AG04450 (cell line): ENCODE results near the gene AATK. TPM values are rescaled to one million over a fixed set of nuclear protein-coding genes. Genes with fewer than 3 reads are reported as not detected.
A peak's percentile ranks its signal among the peaks of the same experiment; 100 is the strongest.

Experiments used
- CTCF ChIA-PET: fragments of 300-600, 350-600 bp; formaldehyde crosslinking; extraction: SDS; loops from one replicate; lab custom pipeline; 2022; ENCODE audit warnings: antibody characterized with exemption, inconsistent platforms; lab: Charles Lee
- POLR2A ChIA-PET: fragments of 350-600 bp; formaldehyde crosslinking; extraction: SDS; loops from one replicate; lab custom pipeline; 2021; ENCODE audit warnings: antibody characterized with exemption, inconsistent platforms; lab: Yijun Ruan, JAX
- DNase-seq: peaks from one replicate; pipeline ENCODE4 v3.0.0-alpha.2; 2011; ENCODE audit warnings: low read depth, low spot score
- H3K27ac ChIP-seq: one replicate; pipeline ENCODE4 v1.5.1; 2012; ENCODE audit warnings: low read depth, low read length, control low read depth
- H3K27me3 ChIP-seq: one replicate; pipeline ENCODE4 v1.6.0; 2012; ENCODE audit warnings: low read length; ENCODE audit not compliant: control insufficient read depth, insufficient read depth
- H3K4me3 ChIP-seq: 2 replicates; pipeline ENCODE4 v1.5.1; 2011; ENCODE audit warnings: mild to moderate bottlenecking, low read depth, low read length, control low read depth
- H3K9me3 ChIP-seq: 2 replicates; pipeline ENCODE4 v1.5.1; 2012; ENCODE audit warnings: low read length; ENCODE audit not compliant: control insufficient read depth, insufficient read depth
- polyA plus RNA-seq: library from polyadenylated mRNA; depleted of rRNA; stranded (reverse); fragments of >200 nt; gene quantifications from 2 replicates; pipeline ENCODE4 v1.2.3, GENCODE V29; 2011
- TF ChIP-seq, protein P1 (sequence below): IDR thresholded peaks from 2 replicates; pipeline ENCODE4 v1.5.1; 2011; ENCODE audit warnings: low read depth, low read length, control low read depth, inconsistent platforms

Gene AATK
- polyA plus RNA-seq, 1 experiment: 0.16 TPM

DNA sequence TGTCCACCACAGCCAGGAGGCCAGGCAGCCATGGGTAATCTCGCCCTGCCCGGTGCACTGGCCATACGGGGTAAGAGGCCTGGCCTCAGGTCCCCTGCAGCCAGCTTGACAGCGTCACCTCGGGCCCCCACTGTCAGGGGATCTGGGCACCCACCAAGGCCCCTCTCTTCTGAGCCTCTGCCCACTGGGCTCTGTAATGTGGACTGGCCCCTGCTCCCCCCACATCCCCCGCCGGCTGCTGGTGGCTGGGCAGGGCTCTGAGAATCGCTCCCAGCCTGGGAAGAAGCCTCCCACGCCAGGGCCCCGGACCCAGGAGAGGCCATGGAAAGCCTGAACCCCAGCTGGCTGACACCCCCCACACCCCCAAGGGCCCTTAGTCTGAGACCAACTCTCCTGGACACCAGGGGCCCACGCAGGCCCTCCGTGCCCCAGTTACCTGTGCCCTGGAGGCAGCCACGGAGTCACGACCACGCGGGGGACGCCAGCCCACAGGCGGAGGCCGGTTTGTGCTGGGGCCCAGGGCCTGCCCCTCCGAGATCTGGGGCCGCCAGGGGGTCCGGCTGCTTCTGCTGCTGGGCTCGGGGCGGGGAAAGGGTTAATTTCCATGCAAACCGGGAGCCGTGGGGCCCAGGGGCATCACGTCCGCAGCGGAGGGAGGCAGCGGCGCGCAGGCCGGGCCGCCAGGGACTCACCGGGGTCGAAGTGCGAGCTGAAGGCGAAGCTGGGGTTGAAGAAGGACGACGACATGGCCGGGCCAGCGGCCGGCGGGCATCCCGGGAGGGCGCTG is 582 bp downstream of the AATK start, which contains the start of gene PVALEF:
PVALEF (plus strand) TSS at position 262 of the 787 bp plus-strand sequence. CDS start 15,720 bp downstream, outside the sequence.
- CTCF ChIA-PET: no interaction called here
- TF ChIP-seq, protein P1, sequence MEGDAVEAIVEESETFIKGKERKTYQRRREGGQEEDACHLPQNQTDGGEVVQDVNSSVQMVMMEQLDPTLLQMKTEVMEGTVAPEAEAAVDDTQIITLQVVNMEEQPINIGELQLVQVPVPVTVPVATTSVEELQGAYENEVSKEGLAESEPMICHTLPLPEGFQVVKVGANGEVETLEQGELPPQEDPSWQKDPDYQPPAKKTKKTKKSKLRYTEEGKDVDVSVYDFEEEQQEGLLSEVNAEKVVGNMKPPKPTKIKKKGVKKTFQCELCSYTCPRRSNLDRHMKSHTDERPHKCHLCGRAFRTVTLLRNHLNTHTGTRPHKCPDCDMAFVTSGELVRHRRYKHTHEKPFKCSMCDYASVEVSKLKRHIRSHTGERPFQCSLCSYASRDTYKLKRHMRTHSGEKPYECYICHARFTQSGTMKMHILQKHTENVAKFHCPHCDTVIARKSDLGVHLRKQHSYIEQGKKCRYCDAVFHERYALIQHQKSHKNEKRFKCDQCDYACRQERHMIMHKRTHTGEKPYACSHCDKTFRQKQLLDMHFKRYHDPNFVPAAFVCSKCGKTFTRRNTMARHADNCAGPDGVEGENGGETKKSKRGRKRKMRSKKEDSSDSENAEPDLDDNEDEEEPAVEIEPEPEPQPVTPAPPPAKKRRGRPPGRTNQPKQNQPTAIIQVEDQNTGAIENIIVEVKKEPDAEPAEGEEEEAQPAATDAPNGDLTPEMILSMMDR: no peak
- Histone ChIP-seq H3K27me3 (peaks cover 47% of the 10 kb centered on the region), H3K27ac (no peak within 1 kb of the TSS), H3K4me3 (peak within 1 kb of the TSS; percentile 4; the same call in 1 of the 2 replicates), H3K9me3 (no peaks in the 10 kb centered on the region; the same call in 1 of the 2 replicates)
- DNase-seq: no peak
- POLR2A ChIA-PET: no interaction called here

DNA sequence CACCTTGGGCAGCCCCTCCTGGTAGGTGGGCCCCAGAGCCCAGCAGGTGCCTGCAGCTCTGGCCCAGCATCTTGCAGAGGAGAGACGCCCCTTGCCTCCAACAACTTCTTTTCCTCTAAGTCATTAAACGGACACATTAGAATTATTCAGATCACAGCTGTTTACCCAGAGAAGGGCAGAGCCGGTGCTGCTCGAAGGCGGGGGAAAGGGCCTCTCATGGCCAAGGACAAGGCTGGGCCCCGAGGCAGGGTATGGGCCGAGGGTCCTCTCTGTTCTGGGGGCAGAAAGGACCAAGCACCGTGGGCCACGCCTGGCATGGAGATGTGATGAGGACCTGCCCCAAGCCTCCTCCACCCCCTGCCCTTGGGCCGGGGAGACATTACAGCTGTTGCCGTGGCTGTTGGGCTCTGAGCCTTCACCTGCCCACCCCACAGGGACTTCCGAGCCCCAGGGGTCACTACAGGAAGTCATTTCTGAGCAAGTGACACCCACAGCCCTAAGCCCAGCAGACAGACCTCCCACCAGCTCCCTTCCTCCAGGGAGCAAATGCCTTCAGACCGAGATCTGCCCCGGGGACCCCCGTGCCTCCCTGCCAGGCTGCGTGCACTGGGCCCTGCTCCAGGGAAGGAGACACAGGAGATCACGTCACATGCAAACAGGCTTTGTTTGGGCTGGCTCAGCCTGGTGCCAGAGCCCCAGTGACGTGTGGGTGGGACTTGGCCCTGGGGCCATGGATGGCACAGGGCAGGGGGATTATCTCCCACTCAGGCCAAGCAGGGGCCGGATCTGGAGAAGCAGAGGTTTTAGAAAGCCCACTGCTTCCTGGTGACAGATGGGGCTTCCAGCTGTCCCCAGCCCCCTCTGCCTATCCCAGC is 1.4 kb downstream of the AATK start:
- Histone ChIP-seq H3K9me3 (no peaks in the 10 kb centered on the region; the same call in 1 of the 2 replicates), H3K27me3 (peaks cover 47% of the 10 kb centered on the region), H3K27ac (no peak overlapping the region), H3K4me3 (no peak overlapping the region)
- DNase-seq: no peak
- TF ChIP-seq, protein P1: no peak
- ChIA-PET CTCF (no interaction called here), POLR2A (interaction anchor here (0.6 kb wide), 1 partner anchor 220 kb away, joined by 3 read pairs; no protein-coding TSS in a partner anchor)

DNA sequence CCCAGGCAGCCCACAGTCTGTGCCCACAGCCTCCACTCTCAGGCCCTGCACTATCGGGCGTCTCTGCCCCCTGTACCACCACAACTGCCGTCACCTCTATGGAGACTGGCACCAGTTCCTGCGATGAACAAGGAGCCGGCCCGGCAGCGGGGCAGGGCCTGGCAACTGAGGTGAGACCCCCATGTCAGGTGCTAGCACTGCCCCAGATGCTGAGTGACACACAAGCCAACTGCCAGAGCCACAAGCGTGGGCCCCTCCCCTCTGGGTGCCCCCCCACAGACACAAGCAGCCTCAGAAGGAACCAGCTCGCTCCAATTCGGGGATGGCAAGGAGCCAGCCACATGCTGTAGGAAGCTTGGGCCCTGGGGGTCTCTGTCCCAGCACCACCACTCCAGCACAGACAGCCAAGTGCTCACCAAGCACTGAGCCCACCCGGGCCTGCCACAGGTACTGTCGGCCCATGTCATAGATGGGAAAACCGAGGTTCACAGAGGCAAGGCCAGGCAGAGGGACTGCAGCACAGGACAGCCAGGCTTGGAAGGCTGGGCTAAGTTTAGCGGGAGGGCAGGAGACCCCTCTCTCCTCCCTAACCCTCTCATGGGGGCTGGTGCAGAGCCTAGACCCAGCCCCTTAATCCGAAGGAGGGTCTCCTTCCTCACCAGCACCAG is 2.2 kb downstream of the AATK start:
- ChIA-PET POLR2A (no interaction called here), CTCF (no interaction called here)
- H3K9me3 ChIP-seq: no peaks in the 10 kb centered on the region; the same call in 1 of the 2 replicates
- H3K27me3 ChIP-seq: peaks cover 49% of the 10 kb centered on the region
- no peak overlapping the region for H3K4me3 ChIP-seq
- no peak for DNase-seq
- H3K27ac ChIP-seq: no peak overlapping the region
- TF ChIP-seq, protein P1: no peak

DNA sequence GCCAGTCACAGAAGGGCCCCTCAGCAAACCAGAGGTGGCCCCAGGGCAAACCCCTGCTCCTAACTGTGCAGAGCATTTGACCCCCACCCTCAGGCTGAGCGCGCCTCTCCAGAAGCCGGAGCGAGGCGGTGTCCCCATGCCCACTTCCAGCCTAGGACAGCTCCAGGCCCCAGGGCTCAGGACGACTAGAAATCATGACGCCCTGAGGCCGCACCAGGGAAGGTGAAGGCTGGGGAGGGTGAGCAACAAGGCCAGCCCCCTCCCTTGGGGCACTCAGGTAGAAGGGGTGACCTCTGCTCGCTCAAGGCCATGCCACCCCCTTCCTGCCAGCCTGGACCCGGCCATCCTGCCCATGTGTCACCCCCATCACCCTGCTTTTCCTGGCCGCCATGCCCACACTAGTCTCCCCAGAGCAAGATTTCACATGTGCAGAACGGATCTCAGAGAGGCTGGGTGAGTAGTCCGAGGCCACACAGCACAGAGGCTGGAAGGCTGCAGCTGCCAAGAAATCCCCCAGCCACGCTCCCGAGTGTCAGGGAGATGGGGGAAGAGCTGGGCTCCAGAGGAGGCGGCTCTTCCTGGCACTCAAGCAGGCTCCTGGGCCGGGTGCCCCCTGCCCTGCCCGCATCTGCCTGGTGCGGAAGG is 2.8 kb downstream of the AATK start:
- H3K9me3 ChIP-seq: no peaks in the 10 kb centered on the region; the same call in 1 of the 2 replicates
- POLR2A ChIA-PET: no interaction called here
- TF ChIP-seq, protein P1: no peak
- CTCF ChIA-PET: no interaction called here
- DNase-seq: no peak
- H3K27ac ChIP-seq: no peak overlapping the region
- H3K4me3 ChIP-seq: no peak overlapping the region
- peaks cover 47% of the 10 kb centered on the region for H3K27me3 ChIP-seq
